ENCODE results near the gene RCBTB2.

DNA sequence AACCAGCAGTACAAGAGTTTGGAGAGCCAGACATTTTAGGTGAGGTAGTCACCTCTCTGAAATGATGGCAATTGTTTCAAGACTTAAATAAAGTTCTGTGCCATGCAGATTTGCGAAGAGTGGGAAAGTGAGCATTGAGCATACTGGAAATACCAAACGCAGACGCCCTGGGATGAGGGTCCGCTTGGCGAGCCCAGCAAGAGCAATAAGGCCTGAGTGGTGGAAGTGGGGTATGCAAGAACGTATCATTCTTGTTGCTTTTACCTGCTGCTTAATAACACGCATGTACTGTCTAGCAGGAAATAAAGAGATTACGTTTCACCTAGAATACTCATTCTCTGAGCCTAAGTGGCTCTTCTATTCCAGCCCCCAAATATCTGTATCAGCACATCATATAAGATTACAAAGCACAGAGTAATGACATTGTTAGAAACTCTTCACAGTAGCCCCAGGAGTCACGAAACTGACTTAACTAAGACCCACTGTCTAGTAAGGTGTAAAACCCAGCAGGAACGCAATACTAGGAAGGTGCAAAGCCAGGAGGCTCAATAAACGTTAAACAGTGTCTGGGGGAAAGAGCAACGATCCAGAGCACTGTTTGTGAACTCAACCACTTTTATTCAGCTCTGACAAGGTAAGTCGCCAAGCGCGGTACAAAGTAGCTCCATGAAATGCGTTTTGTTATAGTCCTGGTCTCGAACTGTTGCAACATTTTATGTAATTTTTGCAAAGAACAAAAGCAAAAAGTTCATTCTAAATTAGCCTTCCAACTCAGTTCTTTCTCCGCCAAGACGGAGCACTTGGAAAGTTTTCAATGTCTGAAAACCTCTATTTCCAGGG, 1.2 kb downstream of the RCBTB2 start:
- TF ChIP-seq POLR2A (IDR thresholded peaks at IDR 0.05) = no peak
- TF ChIP-seq, protein P1, sequence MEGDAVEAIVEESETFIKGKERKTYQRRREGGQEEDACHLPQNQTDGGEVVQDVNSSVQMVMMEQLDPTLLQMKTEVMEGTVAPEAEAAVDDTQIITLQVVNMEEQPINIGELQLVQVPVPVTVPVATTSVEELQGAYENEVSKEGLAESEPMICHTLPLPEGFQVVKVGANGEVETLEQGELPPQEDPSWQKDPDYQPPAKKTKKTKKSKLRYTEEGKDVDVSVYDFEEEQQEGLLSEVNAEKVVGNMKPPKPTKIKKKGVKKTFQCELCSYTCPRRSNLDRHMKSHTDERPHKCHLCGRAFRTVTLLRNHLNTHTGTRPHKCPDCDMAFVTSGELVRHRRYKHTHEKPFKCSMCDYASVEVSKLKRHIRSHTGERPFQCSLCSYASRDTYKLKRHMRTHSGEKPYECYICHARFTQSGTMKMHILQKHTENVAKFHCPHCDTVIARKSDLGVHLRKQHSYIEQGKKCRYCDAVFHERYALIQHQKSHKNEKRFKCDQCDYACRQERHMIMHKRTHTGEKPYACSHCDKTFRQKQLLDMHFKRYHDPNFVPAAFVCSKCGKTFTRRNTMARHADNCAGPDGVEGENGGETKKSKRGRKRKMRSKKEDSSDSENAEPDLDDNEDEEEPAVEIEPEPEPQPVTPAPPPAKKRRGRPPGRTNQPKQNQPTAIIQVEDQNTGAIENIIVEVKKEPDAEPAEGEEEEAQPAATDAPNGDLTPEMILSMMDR (IDR thresholded peaks at IDR 0.05) = no peak

Data from testis (tissue), 2 donors.